ENCODE results near the gene MYO3B.

The MYO3B gene

DNA sequence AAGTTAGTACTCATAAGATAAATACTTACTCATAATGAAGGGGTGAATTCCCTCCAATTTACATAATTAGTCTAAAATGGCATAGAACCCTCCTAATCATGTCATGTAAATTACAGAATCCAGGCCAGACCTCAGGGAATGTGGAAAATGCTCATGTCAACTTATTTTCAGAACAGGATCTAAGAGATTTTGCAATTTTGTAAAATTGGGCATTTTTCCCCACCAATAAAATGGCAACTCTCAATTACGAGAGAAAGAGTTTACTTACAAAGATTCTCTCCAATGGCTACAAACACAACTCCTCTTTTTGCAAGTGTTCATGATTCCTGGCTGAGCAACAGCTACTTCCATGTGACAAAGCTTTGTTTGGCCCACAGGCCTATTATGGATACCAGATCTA lies 503.4 kb downstream of the MYO3B start:
- ChIA-PET POLR2A (no interaction called here), CTCF (no interaction called here)
- no peak for DNase-seq (ENCODE audit: extremely low spot score)
- TF ChIP-seq TARDBP (IDR thresholded peaks at IDR 0.05) (no peak), ARNT (IDR thresholded peaks at IDR 0.05) (no peak), NFRKB (IDR thresholded peaks at IDR 0.05) (no peak), CTBP1 (IDR thresholded peaks at IDR 0.05; ENCODE audit: borderline replicate concordance) (no peak), LEF1 (IDR thresholded peaks at IDR 0.05; ENCODE audit: borderline replicate concordance) (no peak), FOXA1 (IDR thresholded peaks at IDR 0.05) (no peak), BHLHE40 (IDR thresholded peaks at IDR 0.05; ENCODE audit: borderline replicate concordance) (no peak), ELF4 (IDR thresholded peaks at IDR 0.05) (no peak), ZNF384 (IDR thresholded peaks at IDR 0.05) (no peak), SUZ12 (IDR thresholded peaks at IDR 0.05) (no peak), FOXM1 (IDR thresholded peaks at IDR 0.05; ENCODE audit: borderline replicate concordance) (no peak), SP1 (IDR thresholded peaks at IDR 0.05) (no peak), FOXK2 (IDR thresholded peaks at IDR 0.05) (no peak), HDGF (IDR thresholded peaks at IDR 0.05; ENCODE audit: borderline replicate concordance) (no peak), L3MBTL2 (conservative IDR thresholded peaks at IDR 0.05) (no peak)
- TF ChIP-seq, protein P1, sequence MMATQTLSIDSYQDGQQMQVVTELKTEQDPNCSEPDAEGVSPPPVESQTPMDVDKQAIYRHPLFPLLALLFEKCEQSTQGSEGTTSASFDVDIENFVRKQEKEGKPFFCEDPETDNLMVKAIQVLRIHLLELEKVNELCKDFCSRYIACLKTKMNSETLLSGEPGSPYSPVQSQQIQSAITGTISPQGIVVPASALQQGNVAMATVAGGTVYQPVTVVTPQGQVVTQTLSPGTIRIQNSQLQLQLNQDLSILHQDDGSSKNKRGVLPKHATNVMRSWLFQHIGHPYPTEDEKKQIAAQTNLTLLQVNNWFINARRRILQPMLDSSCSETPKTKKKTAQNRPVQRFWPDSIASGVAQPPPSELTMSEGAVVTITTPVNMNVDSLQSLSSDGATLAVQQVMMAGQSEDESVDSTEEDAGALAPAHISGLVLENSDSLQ (IDR thresholded peaks at IDR 0.05), result no peak

DNA sequence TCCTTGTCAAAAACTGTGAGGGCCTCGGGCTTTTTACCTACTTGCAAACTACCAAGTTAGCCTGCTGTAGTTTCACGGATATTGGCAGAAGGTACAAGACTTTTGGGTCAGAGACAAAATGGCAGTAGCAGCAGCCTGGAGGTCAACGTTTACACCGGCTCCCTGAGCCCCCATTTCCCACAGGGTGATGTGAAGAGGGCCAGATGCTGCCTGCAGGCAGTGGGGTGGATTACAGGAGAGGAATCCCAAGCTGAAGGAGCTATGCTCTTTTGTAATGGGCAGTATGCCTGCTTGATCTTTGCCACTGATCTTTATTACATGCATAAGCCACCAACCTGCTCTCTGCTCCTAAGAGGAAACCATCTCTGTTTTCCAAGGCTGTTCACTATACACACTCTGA lies 507.6 kb downstream of the MYO3B start:
- DNase-seq (ENCODE audit: extremely low spot score), result no peak
- ChIA-PET POLR2A (no interaction called here), CTCF (no interaction called here)
- TF ChIP-seq NFRKB (IDR thresholded peaks at IDR 0.05) (no peak), CTBP1 (IDR thresholded peaks at IDR 0.05; ENCODE audit: borderline replicate concordance) (no peak), FOXA1 (IDR thresholded peaks at IDR 0.05) (no peak), SP1 (IDR thresholded peaks at IDR 0.05) (no peak), ZNF384 (IDR thresholded peaks at IDR 0.05) (no peak), SUZ12 (IDR thresholded peaks at IDR 0.05) (no peak), ELF4 (IDR thresholded peaks at IDR 0.05) (no peak), FOXK2 (IDR thresholded peaks at IDR 0.05) (no peak), LEF1 (IDR thresholded peaks at IDR 0.05; ENCODE audit: borderline replicate concordance) (no peak), TARDBP (IDR thresholded peaks at IDR 0.05) (no peak), FOXM1 (IDR thresholded peaks at IDR 0.05; ENCODE audit: borderline replicate concordance) (no peak)

DNA sequence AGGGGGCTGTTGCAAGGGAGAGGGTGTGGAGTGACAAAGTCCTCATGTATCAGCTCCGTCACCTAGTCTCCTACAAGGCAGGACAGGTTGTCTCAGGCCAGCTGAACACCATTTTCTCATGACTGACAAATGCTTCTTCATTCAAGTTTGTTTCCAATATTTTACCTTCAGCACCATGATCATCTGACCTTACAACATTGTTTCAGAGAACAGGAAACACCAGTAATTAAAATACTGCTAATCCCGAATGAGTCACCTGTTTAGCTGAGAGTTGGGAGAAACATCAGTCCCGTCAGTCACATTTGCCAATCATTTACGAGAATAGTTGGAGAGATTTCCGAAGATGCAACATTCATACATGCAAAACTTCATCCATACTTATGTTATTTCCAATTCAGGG lies 511.5 kb downstream of the MYO3B start:
- TF ChIP-seq CTBP1 (IDR thresholded peaks at IDR 0.05; ENCODE audit: borderline replicate concordance) (no peak), HDGF (IDR thresholded peaks at IDR 0.05; ENCODE audit: borderline replicate concordance) (no peak), SP1 (IDR thresholded peaks at IDR 0.05) (no peak), ELF4 (IDR thresholded peaks at IDR 0.05) (no peak), TARDBP (IDR thresholded peaks at IDR 0.05) (no peak), LEF1 (IDR thresholded peaks at IDR 0.05; ENCODE audit: borderline replicate concordance) (no peak), FOXA1 (IDR thresholded peaks at IDR 0.05) (no peak), L3MBTL2 (conservative IDR thresholded peaks at IDR 0.05) (no peak), SUZ12 (IDR thresholded peaks at IDR 0.05) (no peak), NFRKB (IDR thresholded peaks at IDR 0.05) (no peak), ZNF384 (IDR thresholded peaks at IDR 0.05) (no peak), FOXM1 (IDR thresholded peaks at IDR 0.05; ENCODE audit: borderline replicate concordance) (no peak), FOXK2 (IDR thresholded peaks at IDR 0.05) (no peak), BHLHE40 (IDR thresholded peaks at IDR 0.05; ENCODE audit: borderline replicate concordance) (no peak), ARNT (IDR thresholded peaks at IDR 0.05) (no peak)
- TF ChIP-seq, protein P1 (IDR thresholded peaks at IDR 0.05), result no peak
- CTCF ChIA-PET, result interaction anchor here (0.6 to 0.7 kb wide), 2 partner anchors 454 to 906 kb away, joined by 3 to 6 read pairs; no protein-coding TSS in a partner anchor
- DNase-seq (ENCODE audit: extremely low spot score), result no peak
- POLR2A ChIA-PET, result no interaction called here

DNA sequence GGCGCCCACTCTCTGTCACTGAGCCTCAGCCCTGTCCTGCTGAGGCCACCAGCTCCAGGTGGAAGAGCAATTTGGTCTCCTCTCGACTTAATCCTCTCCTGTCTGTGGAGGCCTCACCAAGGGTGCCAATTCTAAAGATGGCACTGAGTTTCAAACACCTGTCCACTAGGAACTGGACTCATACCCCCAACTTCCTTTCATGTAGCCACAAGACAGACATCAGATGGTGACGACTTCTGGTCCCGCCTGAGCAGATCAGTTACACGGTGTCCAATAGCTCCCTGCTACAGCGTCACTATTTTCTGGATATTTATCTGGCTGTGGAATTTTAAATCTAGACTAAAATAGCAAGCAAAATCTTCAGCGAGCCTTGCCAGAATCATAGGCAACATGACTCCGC lies 512.7 kb downstream of the MYO3B start:
- DNase-seq (ENCODE audit: extremely low spot score), result no peak
- POLR2A ChIA-PET, result no interaction called here
- no peak for TF ChIP-seq BHLHE40 (IDR thresholded peaks at IDR 0.05; ENCODE audit: borderline replicate concordance)
- no peak for TF ChIP-seq ELF4 (IDR thresholded peaks at IDR 0.05)
- TF ChIP-seq NFRKB (IDR thresholded peaks at IDR 0.05), result no peak
- TF ChIP-seq, protein P1 (IDR thresholded peaks at IDR 0.05), result no peak
- TF ChIP-seq L3MBTL2 (conservative IDR thresholded peaks at IDR 0.05), result no peak
- no peak for TF ChIP-seq FOXA1 (IDR thresholded peaks at IDR 0.05)
- TF ChIP-seq LEF1 (IDR thresholded peaks at IDR 0.05; ENCODE audit: borderline replicate concordance), result no peak
- CTCF ChIA-PET, result no interaction called here

DNA sequence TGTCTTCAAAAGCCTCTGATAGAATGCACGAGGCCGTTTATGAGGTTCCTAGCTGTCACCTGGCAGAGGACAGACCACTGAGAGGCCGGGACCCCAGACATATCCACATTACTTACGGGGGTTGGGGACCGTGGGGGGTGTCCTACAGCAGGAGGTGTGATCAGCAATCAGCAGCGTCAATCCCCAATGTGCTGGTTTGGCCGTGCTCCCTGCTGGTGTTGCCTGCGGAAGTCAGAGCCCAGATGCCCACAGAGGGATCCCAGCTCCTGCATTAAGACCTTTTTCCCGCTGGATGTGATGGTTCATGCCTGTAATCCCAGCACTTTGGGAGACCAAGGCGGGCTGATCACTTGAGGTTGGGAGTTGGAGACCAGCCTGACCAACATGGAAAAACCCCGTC lies 516.4 kb downstream of the MYO3B start:
- no peak for TF ChIP-seq ELF4 (IDR thresholded peaks at IDR 0.05)
- no peak for TF ChIP-seq HDGF (IDR thresholded peaks at IDR 0.05; ENCODE audit: borderline replicate concordance)
- TF ChIP-seq SUZ12 (IDR thresholded peaks at IDR 0.05), result no peak
- no peak for TF ChIP-seq L3MBTL2 (conservative IDR thresholded peaks at IDR 0.05)
- TF ChIP-seq SP1 (IDR thresholded peaks at IDR 0.05), result no peak
- TF ChIP-seq FOXK2 (IDR thresholded peaks at IDR 0.05), result no peak
- TF ChIP-seq ZNF384 (IDR thresholded peaks at IDR 0.05), result no peak
- TF ChIP-seq CTBP1 (IDR thresholded peaks at IDR 0.05; ENCODE audit: borderline replicate concordance), result no peak
- TF ChIP-seq, protein P1 (IDR thresholded peaks at IDR 0.05), result no peak
- no peak for TF ChIP-seq TARDBP (IDR thresholded peaks at IDR 0.05)
- no peak for TF ChIP-seq ARNT (IDR thresholded peaks at IDR 0.05)
- TF ChIP-seq NFRKB (IDR thresholded peaks at IDR 0.05), result no peak
- no peak for TF ChIP-seq LEF1 (IDR thresholded peaks at IDR 0.05; ENCODE audit: borderline replicate concordance)
- TF ChIP-seq FOXM1 (IDR thresholded peaks at IDR 0.05; ENCODE audit: borderline replicate concordance), result no peak
- TF ChIP-seq BHLHE40 (IDR thresholded peaks at IDR 0.05; ENCODE audit: borderline replicate concordance), result no peak
- no peak for TF ChIP-seq FOXA1 (IDR thresholded peaks at IDR 0.05)

More for the DNA sequence above, 516.4 kb downstream of the MYO3B start:
- ChIA-PET POLR2A (no interaction called here), CTCF (no interaction called here)
- no peak for DNase-seq (ENCODE audit: extremely low spot score)
